ENCODE measurements around the gene CEP135.
"Not testable (repeated sequence)": the region's sequence is repeated elsewhere in the genome, so short reads cannot be mapped to it uniquely, and the experiment has no call there.

- TF ChIP-seq CTCF, POLR2A (IDR thresholded peaks at IDR 0.05): not testable (repeated sequence)
Observed at GRCh38 chr4:55966324-55966723, 17.6 kb downstream of the CEP135 start.
